GM13977 (cell line): ENCODE measurements around the gene NTN5.

Experiments
- DNase-seq: peaks from one replicate; pipeline ENCODE4 v3.0.0; 2012; ENCODE audit warnings: low spot score
- in situ Hi-C: fragments of 300-500 bp; cut with MboI; formaldehyde crosslinking; loops from one replicate; pipeline ENCODE4 v1.12.0; 2022; ENCODE audit warnings: low sequenced_read_pairs, low pct_unique_long_range_greater_than_20kb, mixed read lengths, inconsistent platforms; ENCODE audit not compliant: unreplicated experiment
- TF ChIP-seq, protein P1 (sequence below): IDR thresholded peaks from 2 replicates; pipeline ENCODE4 v1.5.1; 2012; ENCODE audit warnings: mild to moderate bottlenecking, control low read depth; ENCODE audit not compliant: insufficient read depth; ENCODE audit errors: extremely low read depth, missing control alignments

NTN5 gene, protein sequence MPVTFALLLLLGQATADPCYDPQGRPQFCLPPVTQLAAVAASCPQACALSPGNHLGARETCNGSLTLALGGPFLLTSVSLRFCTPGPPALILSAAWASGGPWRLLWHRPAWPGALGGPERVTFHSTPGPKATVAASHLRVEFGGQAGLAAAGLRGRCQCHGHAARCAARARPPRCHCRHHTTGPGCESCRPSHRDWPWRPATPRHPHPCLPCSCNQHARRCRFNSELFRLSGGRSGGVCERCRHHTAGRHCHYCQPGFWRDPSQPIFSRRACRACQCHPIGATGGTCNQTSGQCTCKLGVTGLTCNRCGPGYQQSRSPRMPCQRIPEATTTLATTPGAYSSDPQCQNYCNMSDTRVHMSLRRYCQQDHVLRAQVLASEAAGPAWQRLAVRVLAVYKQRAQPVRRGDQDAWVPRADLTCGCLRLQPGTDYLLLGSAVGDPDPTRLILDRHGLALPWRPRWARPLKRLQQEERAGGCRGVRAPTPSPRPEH

DNA sequence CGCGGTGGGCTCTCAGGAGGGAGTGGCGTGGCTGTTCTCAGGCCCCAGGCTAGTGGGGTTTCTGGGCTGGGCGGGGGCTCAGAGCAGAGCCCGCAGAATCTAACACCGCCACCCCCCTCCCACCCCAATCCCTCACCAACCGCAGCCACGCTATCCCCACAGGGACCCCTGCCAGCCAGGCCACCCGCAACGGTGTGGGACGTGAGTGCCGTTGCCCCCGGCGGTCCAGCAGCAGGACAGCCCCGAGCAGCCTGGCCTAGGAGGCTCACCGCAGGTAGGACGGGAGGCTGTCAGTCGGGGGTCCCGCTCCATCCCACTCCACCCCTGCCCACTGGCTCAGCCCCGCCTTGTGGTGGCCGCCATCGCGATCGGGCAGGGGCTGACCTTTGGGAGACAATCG lies at the start of gene NTN5:
Gene NTN5, minus strand, starts transcription at position 24 of the 400 bp plus-strand sequence. CDS start 2,031 bp downstream, outside the sequence.
- in situ Hi-C loops: no loop called here

DNA sequence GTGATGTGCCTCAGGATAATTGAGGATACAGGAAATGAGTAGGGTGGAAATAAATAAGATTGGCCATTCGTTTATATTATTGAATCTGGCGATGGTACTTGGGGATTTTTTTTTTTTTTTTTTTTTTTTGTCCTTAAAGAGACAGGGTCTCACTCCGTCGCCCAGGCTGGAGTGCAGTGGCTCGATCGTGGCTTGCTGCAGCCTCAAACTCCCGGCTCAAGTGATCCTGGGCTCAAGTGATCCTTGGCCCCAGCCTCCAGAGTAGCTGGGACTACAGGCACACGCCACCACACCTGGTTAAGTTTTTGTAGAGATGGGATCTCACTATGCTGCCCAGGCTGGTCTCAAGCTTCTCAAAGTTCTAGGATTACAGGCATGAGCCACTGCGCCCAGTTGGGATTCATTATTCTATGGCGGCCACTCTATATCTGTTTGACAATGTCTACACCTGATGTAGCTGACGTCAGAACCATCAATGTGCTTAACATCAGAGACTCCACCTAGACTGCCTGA lies 49.4 kb upstream of the NTN5 start:
- TF ChIP-seq, protein P1, sequence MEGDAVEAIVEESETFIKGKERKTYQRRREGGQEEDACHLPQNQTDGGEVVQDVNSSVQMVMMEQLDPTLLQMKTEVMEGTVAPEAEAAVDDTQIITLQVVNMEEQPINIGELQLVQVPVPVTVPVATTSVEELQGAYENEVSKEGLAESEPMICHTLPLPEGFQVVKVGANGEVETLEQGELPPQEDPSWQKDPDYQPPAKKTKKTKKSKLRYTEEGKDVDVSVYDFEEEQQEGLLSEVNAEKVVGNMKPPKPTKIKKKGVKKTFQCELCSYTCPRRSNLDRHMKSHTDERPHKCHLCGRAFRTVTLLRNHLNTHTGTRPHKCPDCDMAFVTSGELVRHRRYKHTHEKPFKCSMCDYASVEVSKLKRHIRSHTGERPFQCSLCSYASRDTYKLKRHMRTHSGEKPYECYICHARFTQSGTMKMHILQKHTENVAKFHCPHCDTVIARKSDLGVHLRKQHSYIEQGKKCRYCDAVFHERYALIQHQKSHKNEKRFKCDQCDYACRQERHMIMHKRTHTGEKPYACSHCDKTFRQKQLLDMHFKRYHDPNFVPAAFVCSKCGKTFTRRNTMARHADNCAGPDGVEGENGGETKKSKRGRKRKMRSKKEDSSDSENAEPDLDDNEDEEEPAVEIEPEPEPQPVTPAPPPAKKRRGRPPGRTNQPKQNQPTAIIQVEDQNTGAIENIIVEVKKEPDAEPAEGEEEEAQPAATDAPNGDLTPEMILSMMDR: no peak
- in situ Hi-C loops: no loop called here
- no peak for DNase-seq

More for the DNA sequence above, at the start of gene NTN5:
- TF ChIP-seq, protein P1: no peak
- DNase-seq: no peak

DNA sequence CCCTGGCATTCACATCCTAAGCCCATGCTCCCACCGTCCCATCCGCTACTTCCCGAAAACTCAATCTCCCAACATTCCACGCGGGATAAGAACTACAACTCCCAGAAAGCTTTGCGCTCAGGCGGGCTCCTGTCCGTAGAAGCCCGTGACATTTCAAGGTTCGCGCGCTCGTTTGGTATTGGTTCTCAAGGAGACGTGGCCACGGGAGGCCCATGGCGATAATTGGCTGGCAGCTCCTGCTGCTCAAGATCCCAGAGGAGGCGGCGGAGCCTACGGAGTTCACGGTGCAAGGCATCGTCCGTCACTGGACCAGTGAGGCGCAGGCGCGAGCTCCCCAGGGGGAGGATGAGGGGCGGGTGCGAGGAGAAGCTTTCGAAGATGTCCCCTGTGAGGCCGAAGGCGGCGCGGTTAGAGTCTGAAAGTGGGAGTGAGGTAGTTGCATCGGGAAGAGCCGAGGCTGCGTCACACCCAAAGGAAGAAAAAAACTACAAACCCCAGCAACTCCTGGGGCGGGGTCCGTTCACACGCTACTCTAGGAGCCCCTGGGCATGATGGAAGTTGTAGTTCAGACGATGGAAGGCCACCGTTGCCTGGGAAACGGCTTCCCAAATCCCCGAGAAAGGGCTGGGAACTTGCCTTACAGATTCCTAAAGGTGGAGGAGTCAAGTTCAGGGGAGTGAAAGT lies 47.9 kb upstream of the NTN5 start:
- in situ Hi-C loops: no loop called here
- TF ChIP-seq, protein P1: no peak
- DNase-seq: peak; percentile 97

DNA sequence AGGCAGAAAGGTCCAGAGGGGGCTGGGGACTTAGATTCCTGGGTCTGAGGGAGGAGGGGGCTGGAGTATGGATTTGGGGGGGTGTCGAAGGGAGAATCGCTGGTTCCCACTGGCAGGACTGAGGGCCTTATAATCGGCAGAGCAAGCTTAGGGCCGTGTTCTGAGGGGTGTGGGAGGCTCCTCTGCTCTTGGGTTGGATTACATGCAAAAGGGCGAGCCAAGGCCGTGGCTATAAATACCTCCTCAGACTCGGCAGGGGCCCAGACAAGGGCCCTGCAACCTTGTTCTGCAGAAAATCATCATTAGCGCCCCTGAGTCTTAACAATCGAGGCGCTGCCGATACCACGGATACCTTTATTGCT lies 47.4 kb upstream of the NTN5 start:
- DNase-seq: no peak
- TF ChIP-seq, protein P1: no peak
- in situ Hi-C loops: no loop called here

DNA sequence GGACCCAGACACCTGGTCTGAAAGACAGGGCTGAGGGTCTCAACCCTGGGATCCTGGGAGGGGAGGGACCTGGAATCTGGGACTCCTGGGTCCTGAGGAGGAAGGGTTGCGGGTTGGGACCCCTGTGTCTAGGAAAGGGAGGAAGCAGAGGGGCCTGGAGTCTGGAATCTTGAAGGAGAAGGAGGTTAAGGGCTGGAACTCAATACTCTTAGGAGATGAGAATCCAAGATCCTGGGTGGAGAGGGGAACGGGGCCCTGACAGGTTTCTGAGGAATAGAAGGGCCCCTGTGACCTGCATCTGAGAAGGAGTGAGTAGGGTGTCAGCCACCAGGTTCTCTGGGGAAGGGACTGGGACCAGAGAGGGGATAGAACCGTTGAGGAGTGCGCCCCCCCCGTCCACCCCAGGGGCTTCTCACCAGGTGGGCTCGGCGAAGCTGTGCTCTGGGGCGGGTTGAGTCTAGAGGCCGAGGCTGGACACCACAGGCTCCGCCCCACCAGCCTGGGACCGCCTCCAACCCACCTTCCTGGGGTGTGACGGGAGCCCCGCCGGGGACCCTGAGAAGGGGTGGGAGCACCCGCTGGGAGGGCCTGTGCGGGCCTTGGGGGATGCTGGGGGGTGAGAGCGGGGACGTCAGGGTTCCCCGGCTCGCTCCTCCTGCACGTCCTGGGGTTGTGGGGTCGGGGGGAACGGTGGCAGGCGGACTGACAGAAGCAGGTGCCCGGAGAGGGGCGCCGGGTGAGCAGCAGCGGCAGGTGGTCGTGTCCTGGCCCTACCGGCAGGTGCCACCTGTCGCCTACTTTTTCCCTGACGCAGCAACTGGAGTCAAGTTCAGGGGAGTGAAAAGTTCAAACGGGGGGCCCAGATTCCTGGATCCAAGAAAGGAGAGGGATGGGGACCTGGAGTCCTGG lies 46.7 kb upstream of the NTN5 start, which contains the start of gene MAMSTR:
Gene MAMSTR, minus strand, starts transcription at position 463 of the 909 bp plus-strand sequence. CDS start 694 bp downstream, outside the sequence.
- TF ChIP-seq, protein P1: no peak
- in situ Hi-C loops: no loop called here
- no peak for DNase-seq
